Glomerular visceral epithelial cell (primary cell): ENCODE data around the gene CADM2.
A peak's percentile ranks its signal among the peaks of the same experiment; 100 is the strongest.

Source experiments
- DNase-seq: peaks from one replicate; pipeline ENCODE4 v3.0.0-alpha.2; 2016; ENCODE audit errors: extremely low spot score

CADM2 gene

GRCh38 chr3:85571835-85572234, 613.0 kb downstream of the CADM2 start:
- DNase-seq: peak; percentile 31

GRCh38 chr3:85572426-85572825, 613.6 kb downstream of the CADM2 start:
- DNase-seq: peak; percentile 24

GRCh38 chr3:85572978-85573377, 614.2 kb downstream of the CADM2 start:
- no peak for DNase-seq

- DNase-seq: peak; percentile 23
Observed at GRCh38 chr3:85574006-85574705, 615.4 kb downstream of the CADM2 start.

- DNase-seq: peak; percentile 70
Observed at GRCh38 chr3:85576091-85576690, 617.4 kb downstream of the CADM2 start.

- DNase-seq: no peak
Observed at GRCh38 chr3:85576697-85577200, 618.0 kb downstream of the CADM2 start.

GRCh38 chr3:85584779-85585356, 626.1 kb downstream of the CADM2 start:
- DNase-seq: no peak

- DNase-seq: no peak
Observed at GRCh38 chr3:85586018-85586417, 627.2 kb downstream of the CADM2 start.

- DNase-seq: peak; percentile 92
Observed at GRCh38 chr3:85589145-85589544, 630.4 kb downstream of the CADM2 start.

- no peak for DNase-seq
Observed at GRCh38 chr3:85591451-85591850, 632.7 kb downstream of the CADM2 start.

GRCh38 chr3:85592256-85592655, 633.5 kb downstream of the CADM2 start:
- DNase-seq: peak; percentile 34

- DNase-seq: no peak
Observed at GRCh38 chr3:85594676-85595075, 635.9 kb downstream of the CADM2 start.

GRCh38 chr3:85603378-85603777, 644.6 kb downstream of the CADM2 start:
- DNase-seq: no peak

- no peak for DNase-seq
Observed at GRCh38 chr3:85604641-85605040, 645.9 kb downstream of the CADM2 start.

- no peak for DNase-seq
Observed at GRCh38 chr3:85605066-85605465, 646.3 kb downstream of the CADM2 start.

- DNase-seq: no peak
Observed at GRCh38 chr3:85626662-85627061, 667.9 kb downstream of the CADM2 start.

- DNase-seq: no peak
Observed at GRCh38 chr3:85627932-85628331, 669.1 kb downstream of the CADM2 start.

- DNase-seq: no peak
Observed at GRCh38 chr3:85631070-85631469, 672.3 kb downstream of the CADM2 start.

- DNase-seq: no peak
Observed at GRCh38 chr3:85632921-85633320, 674.1 kb downstream of the CADM2 start.

- no peak for DNase-seq
Observed at GRCh38 chr3:85652360-85652759, 693.6 kb downstream of the CADM2 start.

- DNase-seq: no peak
Observed at GRCh38 chr3:85660451-85660850, 701.7 kb downstream of the CADM2 start.

GRCh38 chr3:85662462-85662861, 703.7 kb downstream of the CADM2 start:
- DNase-seq: no peak

GRCh38 chr3:85667744-85668143, 709.0 kb downstream of the CADM2 start:
- no peak for DNase-seq
